GM12878 (cell line): Measurements from ENCODE around the gene KRTAP3-3. TPM values are rescaled to one million over a fixed set of nuclear protein-coding genes. Genes with fewer than 3 reads are reported as not detected.

Experiments
- ATAC-seq: fragments of 200-7000 bp; cut with Tn5 transposase; 3 replicates; pipeline ENCODE4 v1.9.1; 2020; ENCODE audit warnings: mild to moderate bottlenecking, moderate library complexity
- BruUV-seq: library from RNA; stranded (reverse); fragments of 400-500 nt; replicated peaks from 2 replicates; lab custom pipeline; 2021; lab: Mats Ljungman, UMichigan
- CTCF ChIA-PET: fragments of 300-600 bp; sonication (Branson Sonifier 250); formaldehyde crosslinking; extraction: SDS; loops from one replicate; lab custom pipeline; 2021; ENCODE audit warnings: inconsistent platforms; lab: Yijun Ruan, JAX
- POLR2A ChIA-PET: fragments of 350-600 bp; formaldehyde crosslinking; extraction: SDS; loops from one replicate; lab custom pipeline; 2021; ENCODE audit warnings: inconsistent platforms; lab: Charles Lee
- RAD21 ChIA-PET: fragments of 300-600 bp; sonication (Branson Sonifier 250); formaldehyde crosslinking; loops from one replicate; lab custom pipeline; 2023; ENCODE audit warnings: antibody characterized with exemption; ENCODE audit not compliant: unreplicated experiment; lab: Charles Lee
- SMC1A ChIA-PET: fragments of 300-600 bp; sonication (Branson Sonifier 250); formaldehyde crosslinking; loops from one replicate; lab custom pipeline; 2023; ENCODE audit not compliant: unreplicated experiment, uncharacterized antibody; lab: Charles Lee
- DNase-seq: peaks from one replicate; pipeline ENCODE4 v3.0.0-alpha.2; 2011; ENCODE audit warnings: low read depth, low spot score
- FAIRE-seq: peaks from 3 replicates; lab custom pipeline; 2011; peaks lifted over from hg19 to GRCh38; lab: Jason Lieb, UNC
- H2AFZ ChIP-seq: 2 replicates; pipeline ENCODE4 v1.6.0; 2011; ENCODE audit warnings: low read depth, low read length, control low read depth; ENCODE audit not compliant: control insufficient read depth
- H3K27ac ChIP-seq: 2 replicates; pipeline ENCODE4 v1.5.1; 2011; ENCODE audit warnings: control low read depth; ENCODE audit not compliant: control insufficient read depth, insufficient read depth
- H3K27me3 ChIP-seq, 2 experiments: replicated peaks in 1 of 2; 2 replicates each; pipeline versions ENCODE4 v1.6.0 to v1.6.1; 2011; ENCODE audit warnings: low read length in 1 of 2; ENCODE audit not compliant: control insufficient read depth in 2 of 2, insufficient read depth in 2 of 2
- H3K36me3 ChIP-seq, 2 experiments: 2 replicates each; pipeline ENCODE4 v1.5.1; 2011; ENCODE audit warnings: low read length in 1 of 2; ENCODE audit not compliant: control insufficient read depth in 2 of 2, insufficient read depth in 2 of 2
- H3K4me1 ChIP-seq: 2 replicates; pipeline ENCODE4 v1.6.1; 2011; ENCODE audit warnings: mild to moderate bottlenecking, low read length, moderate library complexity, mixed read lengths; ENCODE audit not compliant: control insufficient read depth, insufficient read depth
- H3K4me2 ChIP-seq: 2 replicates; pipeline ENCODE4 v1.6.0; 2011; ENCODE audit warnings: control low read depth; ENCODE audit not compliant: control insufficient read depth, insufficient read depth
- H3K4me3 ChIP-seq: fragments of 200-600 bp; sonication (generic); 2 replicates; pipeline ENCODE4 v1.5.1; 2016
- H3K79me2 ChIP-seq: 2 replicates; pipeline ENCODE4 v1.6.0; 2011; ENCODE audit warnings: low read length; ENCODE audit not compliant: control insufficient read depth, insufficient read depth
- H3K9ac ChIP-seq: 2 replicates; pipeline ENCODE4 v1.8.0; 2011; ENCODE audit warnings: low read length, control low read depth, mixed read lengths; ENCODE audit not compliant: control insufficient read depth, insufficient read depth
- H3K9me3 ChIP-seq: replicated peaks from 3 replicates; pipeline ENCODE4 v1.5.1; 2011; ENCODE audit warnings: mild to moderate bottlenecking, low read length; ENCODE audit not compliant: control insufficient read depth, insufficient read depth
- H4K20me1 ChIP-seq: 2 replicates; pipeline ENCODE4 v1.6.0; 2011; ENCODE audit not compliant: control insufficient read depth, insufficient read depth
- CREM ChIP-seq: IDR thresholded peaks from 2 replicates; pipeline ENCODE4 v1.6.1; 2014; ENCODE audit warnings: antibody characterized with exemption, low read depth
- WGBS: methylation state at CpG from one replicate; pipeline ENCODE4 v1.1.6; 2016; ENCODE audit warnings: low lambda C conversion rate; ENCODE audit not compliant: insufficient replicate concordance, insufficient coverage; ENCODE audit errors: missing lambda C conversion rate; 5-methylcytosine and 5-hydroxymethylcytosine counted together
- in situ Hi-C: fragments of 300-500 bp; cut with MboI; formaldehyde crosslinking; loops from 9 replicates; pipeline ENCODE4 v1.14.3; 2018; ENCODE audit warnings: mixed read lengths
- intact Hi-C: fragments of 100-400 bp; cut with micrococcal nuclease; formaldehyde crosslinking; loops from one replicate; pipeline ENCODE4 v1.14.2; 2022; ENCODE audit not compliant: unreplicated experiment
- polyA plus RNA-seq, 11 experiments: library from polyadenylated mRNA; depleted of rRNA in 4 of 11; unstranded in 6 of 11; stranded (reverse) in 5 of 11; fragments of >200 nt; fragmentation: Nextera tagmentation in 4 of 11; fragmentation: Illumina TruSeq in 1 of 11; extraction: Ambion mirVana in 4 of 11; extraction: Trizol in 1 of 11; gene quantifications; 1 replicate in 1 of 11; 2 replicates in 10 of 11; pipeline versions ENCODE4 v1.2.1 to v1.2.3, GENCODE V29; 2011 to 2016; ENCODE audit warnings: inconsistent platforms in 2 of 11, missing spikeins in 2 of 11, low read depth in 1 of 11
- total RNA-seq, 4 experiments: library from RNA; depleted of rRNA in 3 of 4; stranded (reverse); fragments of >200 nt in 3 of 4; fragmentation: Illumina TruSeq in 1 of 4; extraction: Trizol in 1 of 4; gene quantifications; 2 replicates each; pipeline versions ENCODE4 v1.2.1 to v1.2.3, GENCODE V29; 2013 to 2021
- TF ChIP-seq, protein P1 (sequence below): fragments of 150-350 bp; IDR thresholded peaks from 2 replicates; pipeline ENCODE4 v1.6.1; 2014; ENCODE audit warnings: mild to moderate bottlenecking, low read depth, low read length
- TF ChIP-seq, protein P2 (sequence below): fragments of 450-650 bp; IDR thresholded peaks from 2 replicates; pipeline ENCODE4 v1.6.1; 2014; ENCODE audit warnings: mild to moderate bottlenecking
- TF ChIP-seq, protein P3 (sequence below): fragments of 450-650 bp; IDR thresholded peaks from 2 replicates; pipeline ENCODE4 v1.6.1; 2017; ENCODE audit warnings: mild to moderate bottlenecking

KRTAP3-3 gene
- total and polyA plus RNA-seq, 10 of the 15 experiments (the other 5 are each of a cell fraction or from before 2014, with no cell fraction given) = not detected

DNA sequence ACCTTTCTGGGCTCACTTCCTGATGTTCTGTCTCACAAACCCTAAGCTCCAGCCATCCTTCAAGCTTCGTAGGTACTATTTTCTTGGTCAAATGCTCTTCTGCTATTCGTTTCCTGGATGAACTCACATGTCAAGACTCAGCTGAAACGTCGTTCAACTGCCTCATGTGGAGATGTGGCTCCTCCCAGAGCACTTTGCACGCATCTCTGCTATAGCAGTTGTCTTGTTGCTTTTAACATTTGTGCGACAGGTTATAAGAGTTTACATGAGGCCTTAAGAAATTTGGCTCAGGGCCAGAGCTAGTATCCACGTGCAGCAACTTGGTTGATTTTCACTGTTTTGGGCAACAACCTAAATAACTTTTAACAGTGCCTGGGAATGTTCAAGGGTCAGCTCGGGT is 7.0 kb downstream of the KRTAP3-3 start (continued):
- TF ChIP-seq, protein P1, sequence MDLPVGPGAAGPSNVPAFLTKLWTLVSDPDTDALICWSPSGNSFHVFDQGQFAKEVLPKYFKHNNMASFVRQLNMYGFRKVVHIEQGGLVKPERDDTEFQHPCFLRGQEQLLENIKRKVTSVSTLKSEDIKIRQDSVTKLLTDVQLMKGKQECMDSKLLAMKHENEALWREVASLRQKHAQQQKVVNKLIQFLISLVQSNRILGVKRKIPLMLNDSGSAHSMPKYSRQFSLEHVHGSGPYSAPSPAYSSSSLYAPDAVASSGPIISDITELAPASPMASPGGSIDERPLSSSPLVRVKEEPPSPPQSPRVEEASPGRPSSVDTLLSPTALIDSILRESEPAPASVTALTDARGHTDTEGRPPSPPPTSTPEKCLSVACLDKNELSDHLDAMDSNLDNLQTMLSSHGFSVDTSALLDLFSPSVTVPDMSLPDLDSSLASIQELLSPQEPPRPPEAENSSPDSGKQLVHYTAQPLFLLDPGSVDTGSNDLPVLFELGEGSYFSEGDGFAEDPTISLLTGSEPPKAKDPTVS = no peak

DNA sequence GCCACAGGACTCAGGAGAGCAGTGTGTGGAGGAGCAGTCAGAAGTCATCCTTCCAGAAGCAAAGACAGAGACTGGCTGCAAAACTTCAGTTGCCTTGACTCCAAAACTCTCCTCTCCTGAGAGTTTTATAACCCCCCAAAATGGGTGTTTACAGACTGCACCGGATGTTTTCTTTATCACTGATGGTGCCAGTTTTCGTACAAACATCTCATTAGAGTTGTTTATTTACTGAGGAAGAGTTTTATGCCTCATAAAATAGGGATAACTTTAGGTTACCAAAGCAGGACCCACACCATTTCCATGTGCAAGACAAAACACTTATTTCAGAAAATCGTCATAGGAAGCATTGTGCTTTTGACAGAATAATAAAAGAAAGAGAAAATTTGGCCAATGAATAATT is 9.7 kb downstream of the KRTAP3-3 start, which contains the start of gene KRT40:
KRT40 (minus strand) TSS at position 101 of the 400 bp plus-strand sequence; CDS start at position 48, 53 bp downstream.
- intact Hi-C loops = no loop called here

More for the DNA sequence above, 9.7 kb downstream of the KRTAP3-3 start, which contains the start of gene KRT40:
- Histone ChIP-seq H2AFZ (no peak within 1 kb of the TSS), H3K36me3 (no peaks in the 10 kb centered on the region), H3K27me3 (peaks cover 0 to 4% of the 10 kb centered on the region in 2 experiments; a peak in 1 of 4 replicates), H3K79me2 (no peaks in the 10 kb centered on the region), H3K9ac (no peak within 1 kb of the TSS), H3K27ac (no peak within 1 kb of the TSS), H3K4me3 (no peak within 1 kb of the TSS), H4K20me1 (no peaks in the 10 kb centered on the region), H3K4me1 (no peaks in the 10 kb centered on the region), H3K4me2 (no peak within 1 kb of the TSS), H3K9me3 (no peaks in the 10 kb centered on the region)
- ChIA-PET POLR2A (no interaction called here), RAD21 (no interaction called here), CTCF (no interaction called here), SMC1A (interaction anchor here (1.1 kb wide), 1 partner anchor 37 kb away, joined by 3 read pairs; no protein-coding TSS in a partner anchor)
- FAIRE-seq (no peak), DNase-seq (no peak), ATAC-seq (no peak)
- 29% methylated on average over 3 of the region's 3 CpGs for WGBS
- no TSS peak for BruUV-seq
- no peak for TF ChIP-seq CREM
- TF ChIP-seq, protein P2, sequence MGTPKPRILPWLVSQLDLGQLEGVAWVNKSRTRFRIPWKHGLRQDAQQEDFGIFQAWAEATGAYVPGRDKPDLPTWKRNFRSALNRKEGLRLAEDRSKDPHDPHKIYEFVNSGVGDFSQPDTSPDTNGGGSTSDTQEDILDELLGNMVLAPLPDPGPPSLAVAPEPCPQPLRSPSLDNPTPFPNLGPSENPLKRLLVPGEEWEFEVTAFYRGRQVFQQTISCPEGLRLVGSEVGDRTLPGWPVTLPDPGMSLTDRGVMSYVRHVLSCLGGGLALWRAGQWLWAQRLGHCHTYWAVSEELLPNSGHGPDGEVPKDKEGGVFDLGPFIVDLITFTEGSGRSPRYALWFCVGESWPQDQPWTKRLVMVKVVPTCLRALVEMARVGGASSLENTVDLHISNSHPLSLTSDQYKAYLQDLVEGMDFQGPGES = no peak
- TF ChIP-seq, protein P3, sequence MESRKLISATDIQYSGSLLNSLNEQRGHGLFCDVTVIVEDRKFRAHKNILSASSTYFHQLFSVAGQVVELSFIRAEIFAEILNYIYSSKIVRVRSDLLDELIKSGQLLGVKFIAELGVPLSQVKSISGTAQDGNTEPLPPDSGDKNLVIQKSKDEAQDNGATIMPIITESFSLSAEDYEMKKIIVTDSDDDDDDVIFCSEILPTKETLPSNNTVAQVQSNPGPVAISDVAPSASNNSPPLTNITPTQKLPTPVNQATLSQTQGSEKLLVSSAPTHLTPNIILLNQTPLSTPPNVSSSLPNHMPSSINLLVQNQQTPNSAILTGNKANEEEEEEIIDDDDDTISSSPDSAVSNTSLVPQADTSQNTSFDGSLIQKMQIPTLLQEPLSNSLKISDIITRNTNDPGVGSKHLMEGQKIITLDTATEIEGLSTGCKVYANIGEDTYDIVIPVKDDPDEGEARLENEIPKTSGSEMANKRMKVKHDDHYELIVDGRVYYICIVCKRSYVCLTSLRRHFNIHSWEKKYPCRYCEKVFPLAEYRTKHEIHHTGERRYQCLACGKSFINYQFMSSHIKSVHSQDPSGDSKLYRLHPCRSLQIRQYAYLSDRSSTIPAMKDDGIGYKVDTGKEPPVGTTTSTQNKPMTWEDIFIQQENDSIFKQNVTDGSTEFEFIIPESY = no peak
- in situ Hi-C loops = no loop called here
